ENCODE measurements around the gene WIF1.

DNA sequence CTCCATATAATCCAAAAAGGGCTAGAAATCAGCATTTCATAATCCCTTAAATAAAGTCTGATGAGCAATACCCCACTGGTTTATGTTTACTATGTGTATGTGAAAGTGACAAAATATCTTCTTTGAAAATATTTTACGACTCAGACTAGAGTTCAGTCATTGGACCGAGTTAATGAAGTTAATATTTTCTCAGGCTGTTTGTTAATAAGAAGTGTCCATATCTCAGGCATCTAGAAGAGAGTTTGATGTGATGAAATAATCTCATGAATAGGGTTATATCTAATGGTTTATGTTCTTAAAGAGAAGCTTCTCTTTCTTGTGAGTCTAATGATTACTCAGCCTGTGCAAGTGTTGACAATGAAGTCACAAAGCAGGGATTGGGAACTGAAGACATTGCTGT, 51.8 kb downstream of the WIF1 start:
- TF ChIP-seq HDAC6 (IDR thresholded peaks at IDR 0.05; ENCODE audit: low read depth, low read length) (no peak), TAF1 (IDR thresholded peaks at IDR 0.05; ENCODE audit: low read depth, low read length) (no peak), TAF7 (optimal IDR thresholded peaks at IDR 0.05; ENCODE audit: borderline replicate concordance, low read depth, low read length) (no peak), SRF (IDR thresholded peaks at IDR 0.05; ENCODE audit: low read depth, low read length) (no peak), YY1 (IDR thresholded peaks at IDR 0.05; ENCODE audit: low read depth, low read length) (no peak), CEBPB (IDR thresholded peaks at IDR 0.05; ENCODE audit: low read depth, low read length) (no peak)
- TF ChIP-seq, protein P1, sequence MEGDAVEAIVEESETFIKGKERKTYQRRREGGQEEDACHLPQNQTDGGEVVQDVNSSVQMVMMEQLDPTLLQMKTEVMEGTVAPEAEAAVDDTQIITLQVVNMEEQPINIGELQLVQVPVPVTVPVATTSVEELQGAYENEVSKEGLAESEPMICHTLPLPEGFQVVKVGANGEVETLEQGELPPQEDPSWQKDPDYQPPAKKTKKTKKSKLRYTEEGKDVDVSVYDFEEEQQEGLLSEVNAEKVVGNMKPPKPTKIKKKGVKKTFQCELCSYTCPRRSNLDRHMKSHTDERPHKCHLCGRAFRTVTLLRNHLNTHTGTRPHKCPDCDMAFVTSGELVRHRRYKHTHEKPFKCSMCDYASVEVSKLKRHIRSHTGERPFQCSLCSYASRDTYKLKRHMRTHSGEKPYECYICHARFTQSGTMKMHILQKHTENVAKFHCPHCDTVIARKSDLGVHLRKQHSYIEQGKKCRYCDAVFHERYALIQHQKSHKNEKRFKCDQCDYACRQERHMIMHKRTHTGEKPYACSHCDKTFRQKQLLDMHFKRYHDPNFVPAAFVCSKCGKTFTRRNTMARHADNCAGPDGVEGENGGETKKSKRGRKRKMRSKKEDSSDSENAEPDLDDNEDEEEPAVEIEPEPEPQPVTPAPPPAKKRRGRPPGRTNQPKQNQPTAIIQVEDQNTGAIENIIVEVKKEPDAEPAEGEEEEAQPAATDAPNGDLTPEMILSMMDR (IDR thresholded peaks at IDR 0.05; ENCODE audit: control extremely low read depth in 1 of 3, insufficient read depth in 1 of 3, low read depth in 1 of 3, low read length in 3 of 3) = no peak

All from H1 (cell line).